GM19372 (cell line): ENCODE measurements around the gene IYD.

ENCODE experiments used
- ATAC-seq: cut with Tn5 transposase; IDR thresholded peaks from one replicate; pipeline ENCODE4 v1.9.1; 2021; ENCODE audit warnings: mild to moderate bottlenecking, low read depth, moderate library complexity; ENCODE audit not compliant: unreplicated experiment

The IYD gene

DNA sequence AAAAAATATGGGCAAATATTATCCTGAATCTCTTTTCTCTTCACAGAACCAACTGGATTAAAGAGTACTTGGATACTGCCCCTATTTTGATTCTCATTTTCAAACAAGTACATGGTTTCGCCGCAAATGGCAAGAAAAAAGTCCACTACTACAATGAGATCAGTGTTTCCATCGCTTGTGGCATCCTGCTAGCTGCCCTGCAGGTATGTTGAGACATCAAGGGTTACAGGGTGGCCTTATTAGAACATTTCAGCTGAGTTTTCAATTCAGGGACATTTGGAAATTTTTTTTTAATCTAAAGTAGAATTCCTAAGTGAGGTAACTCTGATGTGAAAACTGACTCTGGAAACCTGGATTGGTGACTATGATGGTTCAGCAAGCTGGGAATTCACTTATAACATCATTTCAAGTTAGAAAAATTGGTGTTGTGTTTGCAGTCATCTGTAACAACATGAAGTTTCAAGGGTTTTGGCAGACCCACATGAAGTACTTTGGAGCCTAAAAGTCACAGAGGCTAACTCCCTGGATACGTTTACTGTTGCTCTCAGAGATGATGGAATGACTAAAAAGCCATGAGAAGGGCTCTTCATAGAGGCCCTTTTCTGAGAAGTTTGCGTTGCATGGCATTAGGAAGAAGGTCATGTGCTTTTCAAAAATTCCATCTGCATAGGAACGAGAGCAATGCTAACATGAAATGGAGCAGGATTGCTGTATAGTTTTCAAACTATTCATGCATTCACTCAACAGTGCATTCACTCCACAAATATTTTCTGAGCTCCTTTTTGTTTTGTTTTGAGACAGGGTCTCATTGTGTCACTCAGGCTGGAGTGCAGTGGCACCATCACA is 25.5 kb downstream of the IYD start:
- ATAC-seq, result no peak

- no peak for ATAC-seq
These were observed 26.1 kb downstream of the IYD start for GRCh38 chr6:150394899-150395295.

DNA sequence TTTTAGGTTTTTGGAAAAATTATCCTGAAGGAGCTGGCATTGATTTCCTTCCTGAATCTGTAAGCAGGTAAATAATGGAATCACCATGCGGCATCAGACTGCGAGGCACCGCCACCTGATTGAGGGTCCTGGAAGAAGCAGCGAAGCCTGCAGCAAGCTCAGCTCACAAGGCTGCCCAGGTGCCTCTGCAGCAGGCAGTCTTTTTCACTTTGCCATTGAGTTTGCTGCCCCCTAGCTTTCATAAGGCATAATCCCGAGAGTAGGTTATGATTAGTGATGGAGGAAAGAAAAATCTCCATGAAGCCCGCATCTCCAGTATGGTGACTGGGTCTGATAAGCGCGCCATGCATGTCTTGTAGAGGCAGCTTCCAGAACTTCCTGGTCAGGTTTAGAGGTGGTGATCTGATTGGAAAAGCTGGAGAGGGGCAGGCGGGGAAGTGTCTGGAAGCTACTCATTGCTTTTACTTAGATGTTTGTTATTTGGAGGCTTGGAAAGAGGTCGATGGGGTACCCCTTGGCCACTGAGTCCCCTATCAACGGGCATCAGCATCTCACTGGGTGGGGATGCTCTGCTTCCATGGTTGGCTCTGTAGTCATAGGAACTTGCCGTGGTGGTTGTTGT is 26.7 kb downstream of the IYD start:
- no peak for ATAC-seq

DNA sequence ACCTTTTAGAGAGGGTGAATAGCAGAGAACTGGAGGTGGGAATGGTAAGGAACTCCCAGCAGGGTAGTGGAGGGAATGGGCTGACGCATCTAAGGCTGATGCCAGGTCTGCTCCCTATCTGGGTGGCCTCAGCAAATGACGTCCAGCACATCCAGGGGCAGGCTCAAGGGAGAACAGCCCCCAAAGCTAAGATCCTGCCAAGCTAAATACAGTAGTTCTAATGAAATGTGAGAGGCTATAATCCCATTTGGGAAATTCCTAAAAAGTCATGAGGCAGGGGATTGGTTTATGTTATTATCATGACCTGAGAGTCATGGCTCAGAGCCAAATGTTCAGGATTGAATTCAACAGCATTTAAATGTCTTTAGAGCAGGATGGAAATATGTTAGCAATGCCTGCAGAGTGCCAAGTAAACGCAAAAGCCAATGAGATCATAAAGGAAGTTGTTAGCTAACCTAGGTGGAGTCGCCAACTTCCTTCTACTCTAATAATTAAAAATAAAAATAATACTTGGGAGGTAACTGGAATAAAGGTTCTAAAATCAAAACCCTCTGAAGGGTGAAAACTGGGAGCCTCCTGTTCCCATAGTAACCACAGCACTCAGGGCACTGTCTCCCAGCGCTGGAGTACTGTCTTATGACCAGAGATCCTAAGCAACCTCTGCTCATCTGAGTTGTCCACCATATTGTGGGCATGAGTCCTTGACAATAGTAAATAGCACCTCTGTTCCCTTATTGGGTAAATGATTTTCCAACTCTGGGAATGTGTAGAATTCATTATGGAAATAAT is 34.8 kb downstream of the IYD start:
- ATAC-seq, result no peak

DNA sequence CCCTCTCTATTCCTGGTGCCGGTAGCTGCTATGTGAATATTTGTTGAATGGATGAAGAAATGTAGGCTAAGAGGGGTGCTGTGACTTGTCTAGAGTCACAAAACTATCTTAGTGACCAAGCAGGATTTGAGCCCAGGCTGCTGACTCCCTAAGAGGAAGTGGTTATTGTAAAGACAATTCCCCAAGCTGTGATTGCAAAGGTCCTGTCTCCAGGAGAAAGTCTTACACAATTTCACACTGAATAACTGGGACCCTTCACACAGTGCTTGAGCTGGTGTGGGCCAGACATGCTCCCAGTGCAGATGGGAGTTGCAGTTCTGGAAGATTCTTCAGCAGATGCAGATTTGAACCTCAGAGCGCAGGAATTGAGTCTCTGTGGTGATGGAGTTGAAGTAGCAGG is 38.1 kb downstream of the IYD start:
- no peak for ATAC-seq

DNA sequence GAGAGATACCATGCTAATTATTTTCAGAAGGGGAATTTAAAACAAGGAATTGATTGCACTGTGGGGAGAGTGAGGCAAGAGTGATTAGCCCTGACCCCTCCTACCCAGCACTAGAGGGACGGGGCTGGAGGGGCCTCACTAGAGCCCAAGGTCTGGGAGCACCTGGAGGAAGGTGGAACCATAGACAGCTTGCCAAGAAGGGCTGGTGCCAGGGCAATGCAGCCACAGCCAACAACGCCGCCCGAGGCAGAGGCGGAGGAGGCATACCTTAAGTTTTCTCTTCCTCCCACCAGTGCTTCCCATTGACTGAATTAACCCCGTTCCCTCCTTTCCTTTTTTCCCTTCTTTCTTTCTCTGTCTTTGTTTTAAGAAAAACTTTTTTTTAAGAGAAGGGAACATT is 40.0 kb downstream of the IYD start:
- no peak for ATAC-seq

DNA sequence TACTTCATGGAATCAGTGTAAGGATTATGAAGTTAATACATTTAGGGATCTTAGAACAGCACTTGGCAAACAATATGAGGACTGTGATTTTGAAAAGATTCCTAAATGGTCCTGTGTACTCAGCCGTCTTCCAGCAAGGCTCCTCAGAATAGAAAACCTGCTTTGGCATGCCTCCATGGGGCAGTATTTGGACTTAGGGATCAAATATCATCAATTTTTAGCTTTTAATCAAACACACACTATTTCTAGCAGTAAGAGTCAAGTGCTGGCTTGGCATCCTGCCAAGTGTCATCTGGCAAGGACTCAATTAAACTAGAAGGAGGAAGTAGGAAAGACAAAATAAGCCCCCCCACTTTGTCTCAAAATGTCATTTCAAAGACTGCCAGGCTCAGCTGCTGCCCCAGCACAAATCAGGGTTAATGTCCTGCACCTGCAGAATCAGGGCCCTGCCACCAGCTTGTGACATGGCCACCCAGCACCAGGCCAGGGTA is 40.8 kb downstream of the IYD start:
- ATAC-seq, result no peak

DNA sequence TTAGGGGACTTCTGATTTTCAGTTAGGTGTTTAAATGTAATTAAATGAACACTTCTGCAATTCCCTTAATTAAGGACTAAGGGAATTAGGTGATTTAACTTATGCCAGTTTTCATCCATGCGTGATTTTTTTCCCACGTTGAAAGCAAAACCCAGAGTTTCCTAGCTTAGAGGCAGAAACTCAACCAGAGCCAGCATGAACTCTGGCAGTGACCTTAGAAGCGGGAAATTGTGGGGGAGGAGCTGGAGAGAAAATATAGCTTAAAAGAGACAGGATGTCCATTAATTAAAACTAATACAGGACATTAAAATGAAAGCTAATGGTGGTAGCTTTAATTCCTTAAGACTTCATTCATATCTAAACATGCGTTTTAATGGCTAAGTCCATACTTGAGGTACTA is 41.6 kb downstream of the IYD start:
- ATAC-seq, result no peak

GRCh38 chr6:150410906-150411305 is 42.1 kb downstream of the IYD start:
- ATAC-seq, result no peak

DNA sequence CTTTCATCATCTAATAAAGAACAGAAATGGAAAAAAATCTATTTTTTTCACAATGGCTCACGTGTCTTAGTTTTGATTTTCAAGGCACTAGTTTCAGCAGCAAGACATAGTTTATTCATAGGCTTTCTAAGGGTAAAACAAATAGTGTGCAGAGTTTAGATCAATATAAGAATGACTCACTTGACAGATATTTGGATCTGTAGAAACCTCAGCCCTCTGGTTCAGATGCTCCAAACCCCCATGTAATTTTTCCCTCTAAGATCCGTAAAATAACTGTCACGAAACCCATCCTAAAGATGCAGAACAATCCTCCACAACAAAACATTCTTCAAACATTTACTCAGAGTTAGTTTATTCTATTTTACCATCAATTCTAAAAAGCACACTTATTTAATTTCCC is 43.4 kb downstream of the IYD start:
- no peak for ATAC-seq

GRCh38 chr6:150413198-150413597 is 44.4 kb downstream of the IYD start:
- ATAC-seq, result no peak

- no peak for ATAC-seq
These were observed 45.0 kb downstream of the IYD start for GRCh38 chr6:150413781-150414281.

DNA sequence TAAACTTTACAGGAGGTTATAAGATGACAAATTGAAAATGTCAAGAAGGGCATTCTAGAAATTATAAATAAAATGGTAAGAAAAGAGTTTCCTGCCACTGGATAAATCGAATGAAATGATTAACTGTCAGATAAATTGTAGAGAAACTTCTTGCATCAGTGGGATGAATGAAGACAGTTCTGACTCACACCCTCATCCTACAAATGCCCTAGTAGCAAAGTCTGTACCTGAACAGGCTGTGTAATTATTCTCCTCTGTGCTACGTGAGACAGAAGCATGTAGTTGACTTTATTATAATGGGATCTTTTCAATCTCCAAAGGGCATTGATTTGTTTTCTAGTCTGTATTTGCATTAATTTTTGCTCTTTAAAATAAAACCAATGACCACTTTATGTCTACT is 47.3 kb downstream of the IYD start:
- no peak for ATAC-seq

- no peak for ATAC-seq
These were observed 48.4 kb downstream of the IYD start for GRCh38 chr6:150417250-150417649.

DNA sequence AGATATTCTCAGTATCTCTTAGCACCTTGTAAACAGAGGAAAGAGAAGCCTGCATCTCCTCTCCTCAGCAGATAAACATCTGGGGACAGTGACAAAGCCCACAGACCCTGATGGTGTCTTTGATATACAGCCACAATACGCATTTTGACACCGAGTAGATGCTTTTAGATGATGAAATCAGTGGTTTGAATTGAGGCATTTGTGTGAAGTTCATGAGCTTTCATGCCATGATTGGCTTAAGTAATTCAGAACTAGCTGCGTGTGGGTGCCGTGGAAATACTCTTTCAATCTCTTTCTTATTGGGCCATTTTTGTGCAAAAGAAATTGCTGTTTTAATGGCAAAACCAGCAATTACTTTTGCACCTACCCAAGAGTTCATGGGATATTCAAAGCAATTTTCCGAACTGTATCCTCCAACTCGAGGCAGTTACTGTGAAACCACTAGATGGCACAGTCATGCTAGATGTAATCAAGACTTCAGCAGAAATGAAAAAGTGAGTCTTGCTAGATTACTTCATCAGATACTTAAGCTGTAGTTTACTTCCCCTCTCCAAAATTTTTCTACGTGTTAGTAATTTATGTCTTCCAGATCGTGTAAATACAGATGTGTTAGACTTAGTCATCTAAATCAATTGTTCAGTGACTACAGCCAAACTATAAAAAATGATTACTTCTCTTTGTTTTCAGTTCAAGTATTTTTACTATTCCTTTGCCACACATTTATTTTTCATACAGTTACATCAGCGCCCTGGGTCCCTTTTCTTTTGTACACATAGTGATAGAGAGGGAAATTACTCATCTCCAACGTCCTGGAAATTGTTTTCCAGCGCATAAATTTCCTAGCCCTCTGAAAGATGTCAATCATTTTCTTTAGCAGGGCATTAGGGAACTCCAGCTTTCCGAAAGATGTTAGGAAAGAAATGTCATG is 49.4 kb downstream of the IYD start:
- no peak for ATAC-seq

DNA sequence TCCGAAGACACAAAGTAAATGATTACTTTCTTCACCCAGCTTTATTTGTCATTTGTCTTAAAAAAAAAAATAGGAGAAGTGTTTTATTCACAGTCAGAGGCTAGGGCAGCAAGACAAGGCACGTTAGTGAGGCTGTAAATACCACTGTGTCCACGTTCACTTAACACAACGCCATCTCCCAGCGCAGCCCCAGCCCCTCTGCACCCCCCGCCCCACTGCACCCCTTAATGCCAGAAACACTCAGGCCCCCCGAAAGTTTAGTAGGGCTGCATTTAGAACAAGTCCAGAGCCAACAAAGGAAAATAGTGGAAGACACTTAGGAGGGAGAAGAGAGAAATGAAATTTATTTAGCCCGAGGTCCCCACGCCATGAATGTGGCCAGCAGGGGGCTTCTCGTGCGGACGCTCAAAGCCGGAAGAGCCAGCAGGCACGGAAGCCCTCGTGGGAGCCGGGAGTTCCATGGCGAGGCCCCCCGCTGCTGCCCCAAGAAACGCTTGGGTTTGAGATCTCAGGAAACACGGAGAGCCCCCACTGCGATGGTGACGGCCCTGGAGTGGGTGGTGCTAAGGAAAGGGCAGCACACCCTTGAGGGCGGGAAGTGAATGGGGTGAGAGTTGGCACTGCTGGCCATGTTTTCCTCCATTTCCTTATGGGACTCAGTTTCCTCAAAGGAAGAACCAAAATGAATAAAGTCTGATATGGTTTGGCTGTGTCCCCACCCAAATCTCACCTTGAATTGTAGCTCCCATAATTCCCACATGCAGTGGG is 50.2 kb downstream of the IYD start:
- no peak for ATAC-seq

GRCh38 chr6:150420428-150420827 is 51.6 kb downstream of the IYD start:
- no peak for ATAC-seq

DNA sequence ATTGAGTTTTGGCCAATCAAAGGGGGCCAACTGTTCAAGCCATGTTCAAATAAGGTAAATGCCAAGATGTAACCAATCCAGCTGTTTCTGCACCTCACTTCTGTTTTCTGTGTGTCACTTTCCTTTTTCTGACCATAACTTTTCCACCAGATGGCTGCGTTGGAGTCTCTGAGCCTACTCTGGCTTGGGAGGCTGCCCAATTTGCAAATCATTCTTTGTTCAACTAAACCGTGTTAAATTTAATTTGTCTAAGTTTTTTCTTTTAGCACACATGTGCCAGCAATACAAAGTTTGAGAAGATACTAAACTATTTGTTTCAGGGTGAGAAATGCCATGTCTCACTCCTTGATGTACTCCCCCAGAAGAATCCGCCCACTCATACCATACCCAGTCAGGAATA is 52.1 kb downstream of the IYD start:
- no peak for ATAC-seq

- no peak for ATAC-seq
These were observed 56.7 kb downstream of the IYD start for GRCh38 chr6:150425508-150425907.
